ENCODE results near the gene RBMS3.

DNA sequence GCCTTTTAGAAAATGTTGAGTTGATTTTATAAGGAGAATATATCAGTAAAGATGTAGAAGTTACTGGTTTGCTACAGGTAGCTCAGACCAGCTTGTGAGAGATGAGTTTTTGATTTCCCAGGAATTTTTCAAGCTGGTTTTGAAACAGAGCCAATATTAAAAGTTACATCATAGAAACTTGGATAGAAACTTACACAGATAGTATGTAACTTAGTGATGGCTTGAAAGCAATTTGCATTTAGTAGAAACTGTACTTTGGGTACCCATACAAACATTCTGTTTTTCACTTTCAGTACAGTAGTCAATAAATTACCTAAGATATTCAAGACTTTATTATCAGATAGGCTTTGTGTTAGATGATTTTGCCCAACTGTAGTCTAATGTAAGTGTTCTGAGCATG is 93.4 kb downstream of the RBMS3 start:
- TF ChIP-seq ZFY (CRISPR knock-in tag; IDR thresholded peaks at IDR 0.05), result no peak
- no peak for TF ChIP-seq RFXANK (CRISPR knock-in tag; IDR thresholded peaks at IDR 0.05)
- no peak for TF ChIP-seq SOX6 (IDR thresholded peaks at IDR 0.05)
- TF ChIP-seq SOX6 (CRISPR knock-in tag; IDR thresholded peaks at IDR 0.05), result no peak
- no peak for TF ChIP-seq GFI1 (CRISPR knock-in tag; IDR thresholded peaks at IDR 0.05; ENCODE audit: borderline replicate concordance)
- TF ChIP-seq CTCF (CRISPR knock-in tag; IDR thresholded peaks at IDR 0.05), result no peak
- no peak for TF ChIP-seq CAMTA2 (CRISPR knock-in tag; IDR thresholded peaks at IDR 0.05; ENCODE audit: borderline replicate concordance)
